Endodermal cell (in vitro differentiated cells): ENCODE measurements around the gene ZNRF3. TPM values are rescaled to one million over a fixed set of nuclear protein-coding genes. Genes with fewer than 3 reads are reported as not detected.
"Not testable (repeated sequence)": the region's sequence is repeated elsewhere in the genome, so short reads cannot be mapped to it uniquely, and the experiment has no call there.

Source experiments
- DNase-seq: peaks from one replicate; pipeline ENCODE4 v3.0.0-alpha.2; 2017
- H3K27ac ChIP-seq: 2 replicates; pipeline ENCODE4 v1.5.1; 2013; ENCODE audit warnings: mild to moderate bottlenecking, low read depth, low read length, moderate library complexity
- H3K27me3 ChIP-seq: 2 replicates; pipeline ENCODE4 v1.6.1; 2013; ENCODE audit warnings: mild to moderate bottlenecking, low read length, moderate library complexity; ENCODE audit not compliant: insufficient read depth, control insufficient read depth, poor library complexity, severe bottlenecking
- H3K36me3 ChIP-seq: 2 replicates; pipeline ENCODE4 v1.7.0; 2013; ENCODE audit warnings: mild to moderate bottlenecking, low read length, moderate library complexity; ENCODE audit not compliant: control insufficient read depth, insufficient read depth
- H3K4me1 ChIP-seq: one replicate; pipeline ENCODE4 v1.7.0; 2013; ENCODE audit warnings: low read length; ENCODE audit not compliant: control insufficient read depth, insufficient read depth
- H3K4me3 ChIP-seq: 2 replicates; pipeline ENCODE4 v1.5.1; 2013; ENCODE audit warnings: mild to moderate bottlenecking, low read length, moderate library complexity
- H3K9ac ChIP-seq: 2 replicates; pipeline ENCODE4 v1.6.1; 2013; ENCODE audit warnings: mild to moderate bottlenecking, low read length, moderate library complexity; ENCODE audit not compliant: poor library complexity, severe bottlenecking; ENCODE audit errors: extremely low read depth
- H3K9me3 ChIP-seq: 2 replicates; pipeline ENCODE4 v1.6.1; 2013; ENCODE audit warnings: mild to moderate bottlenecking, low read length, moderate library complexity; ENCODE audit not compliant: control insufficient read depth
- H3K27ac Mint-ChIP-seq: 2 replicates; pipeline ENCODE4 v1.8.0; 2020; ENCODE audit warnings: mixed read lengths
- H3K27me3 Mint-ChIP-seq: 2 replicates; pipeline ENCODE4 v1.8.0; 2021; ENCODE audit warnings: mild to moderate bottlenecking, mixed read lengths; ENCODE audit not compliant: insufficient read depth
- H3K36me3 Mint-ChIP-seq: 2 replicates; pipeline ENCODE4 v1.8.0; 2020; ENCODE audit warnings: low read depth, mixed read lengths
- H3K4me1 Mint-ChIP-seq: 2 replicates; pipeline ENCODE4 v1.8.0; 2020; ENCODE audit warnings: mixed read lengths
- H3K4me3 Mint-ChIP-seq: 2 replicates; pipeline ENCODE4 v1.8.0; 2020; ENCODE audit warnings: mild to moderate bottlenecking, moderate library complexity, mixed read lengths
- H3K9me3 Mint-ChIP-seq: 2 replicates; pipeline ENCODE4 v1.8.0; 2020; ENCODE audit warnings: mild to moderate bottlenecking, mixed read lengths
- WGBS, 2 experiments: methylation state at CpG; one replicate each; pipeline versions ENCODE4 v1.1.5 to v1.1.7; 2013; ENCODE audit warnings: missing lambda C conversion rate in 2 of 2, mixed read lengths in 1 of 2; ENCODE audit not compliant: insufficient coverage in 1 of 2, insufficient read length in 1 of 2; 5-methylcytosine and 5-hydroxymethylcytosine counted together
- total RNA-seq, 2 donors: library from RNA; stranded (reverse); fragmentation: NEBNext Ultra II Directional in 1 of 2; extraction: Animal tissue kit (Norgen Biotek cat#: 25700) in 1 of 2; gene quantifications; 2 replicates in 1 of 2; 3 replicates in 1 of 2; pipeline ENCODE4 v1.2.1, GENCODE V29; 2021
- TF ChIP-seq, protein P1 (sequence below): fragments of 200-600 bp; sonication (generic); conservative IDR thresholded peaks from 2 replicates; pipeline ENCODE4 v1.5.0; 2021; ENCODE audit warnings: antibody characterized with exemption, mild to moderate bottlenecking

ZNRF3 gene
- total RNA-seq, 2 donors from 2014 or later, result 15.8 to 19.8 TPM

GRCh38 chr22:29081517-29082236, 198.3 kb downstream of the ZNRF3 start:
- Mint-ChIP-seq H3K9me3 (no peaks in the 10 kb centered on the region), H3K4me1 (peaks cover 13% of the 10 kb centered on the region), H3K27me3 (no peaks in the 10 kb centered on the region), H3K4me3 (no peak overlapping the region), H3K36me3 (no peaks in the 10 kb centered on the region), H3K27ac (no peak overlapping the region)
- H3K9me3 ChIP-seq, result no peaks in the 10 kb centered on the region
- no peaks in the 10 kb centered on the region for H3K27me3 ChIP-seq
- no peak overlapping the region for H3K4me3 ChIP-seq
- DNase-seq, result no peak
- no peak overlapping the region for H3K9ac ChIP-seq
- TF ChIP-seq, protein P1, sequence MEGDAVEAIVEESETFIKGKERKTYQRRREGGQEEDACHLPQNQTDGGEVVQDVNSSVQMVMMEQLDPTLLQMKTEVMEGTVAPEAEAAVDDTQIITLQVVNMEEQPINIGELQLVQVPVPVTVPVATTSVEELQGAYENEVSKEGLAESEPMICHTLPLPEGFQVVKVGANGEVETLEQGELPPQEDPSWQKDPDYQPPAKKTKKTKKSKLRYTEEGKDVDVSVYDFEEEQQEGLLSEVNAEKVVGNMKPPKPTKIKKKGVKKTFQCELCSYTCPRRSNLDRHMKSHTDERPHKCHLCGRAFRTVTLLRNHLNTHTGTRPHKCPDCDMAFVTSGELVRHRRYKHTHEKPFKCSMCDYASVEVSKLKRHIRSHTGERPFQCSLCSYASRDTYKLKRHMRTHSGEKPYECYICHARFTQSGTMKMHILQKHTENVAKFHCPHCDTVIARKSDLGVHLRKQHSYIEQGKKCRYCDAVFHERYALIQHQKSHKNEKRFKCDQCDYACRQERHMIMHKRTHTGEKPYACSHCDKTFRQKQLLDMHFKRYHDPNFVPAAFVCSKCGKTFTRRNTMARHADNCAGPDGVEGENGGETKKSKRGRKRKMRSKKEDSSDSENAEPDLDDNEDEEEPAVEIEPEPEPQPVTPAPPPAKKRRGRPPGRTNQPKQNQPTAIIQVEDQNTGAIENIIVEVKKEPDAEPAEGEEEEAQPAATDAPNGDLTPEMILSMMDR, result no peak
- WGBS, 2 experiments, result 83 to 100% methylated on average over 2 to 3 of the region's 3 CpGs
- H3K27ac ChIP-seq, result no peak overlapping the region
- H3K36me3 ChIP-seq, result no peaks in the 10 kb centered on the region
- no peaks in the 10 kb centered on the region for H3K4me1 ChIP-seq

DNA sequence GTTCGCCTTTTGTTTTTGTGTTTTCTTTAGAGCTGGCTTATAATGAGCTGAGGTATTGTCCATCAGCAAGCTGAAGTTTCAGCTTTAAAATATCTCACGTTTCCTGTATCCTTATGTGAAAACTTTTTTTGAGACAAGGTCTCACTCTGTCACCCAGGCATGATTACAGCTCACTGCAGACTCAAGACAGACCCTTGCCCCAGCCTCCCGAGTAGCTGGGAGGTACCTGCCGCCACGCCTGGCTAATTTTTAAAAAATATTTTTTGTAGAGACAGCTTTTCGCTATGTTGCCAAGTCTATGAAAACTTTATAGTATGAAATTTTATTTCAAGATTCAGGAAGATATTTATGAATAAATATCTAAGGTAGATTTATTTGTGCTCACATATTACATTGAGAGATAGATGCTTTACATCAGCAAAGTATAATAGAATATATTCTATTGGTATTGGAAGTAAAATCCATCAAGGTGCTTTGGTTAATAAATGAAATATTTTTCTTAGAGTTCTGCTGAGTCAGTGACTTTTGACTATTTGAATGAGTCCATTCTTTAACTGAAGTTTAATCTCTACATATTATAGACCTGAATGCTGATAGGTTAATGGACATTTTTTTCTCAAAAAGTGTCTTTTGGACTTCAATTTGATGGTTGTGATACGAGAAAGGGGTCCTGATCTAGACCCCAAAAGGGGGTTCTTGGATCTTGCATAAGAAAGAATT, 199.6 kb downstream of the ZNRF3 start:
- TF ChIP-seq, protein P1, result no peak
- Histone ChIP-seq H3K27ac (no peak overlapping the region), H3K4me3 (no peak overlapping the region), H3K36me3 (no peaks in the 10 kb centered on the region), H3K9ac (no peak overlapping the region), H3K27me3 (no peaks in the 10 kb centered on the region), H3K9me3 (no peaks in the 10 kb centered on the region), H3K4me1 (no peaks in the 10 kb centered on the region)
- no peaks in the 10 kb centered on the region for H3K27me3 Mint-ChIP-seq
- 88 to 90% methylated on average over 3 to 7 of the region's 7 CpGs for WGBS, 2 experiments
- DNase-seq, result no peak
- H3K4me1 Mint-ChIP-seq, result peaks cover 13% of the 10 kb centered on the region
- no peak overlapping the region for H3K27ac Mint-ChIP-seq
- no peak overlapping the region for H3K4me3 Mint-ChIP-seq
- no peaks in the 10 kb centered on the region for H3K36me3 Mint-ChIP-seq
- no peaks in the 10 kb centered on the region for H3K9me3 Mint-ChIP-seq

DNA sequence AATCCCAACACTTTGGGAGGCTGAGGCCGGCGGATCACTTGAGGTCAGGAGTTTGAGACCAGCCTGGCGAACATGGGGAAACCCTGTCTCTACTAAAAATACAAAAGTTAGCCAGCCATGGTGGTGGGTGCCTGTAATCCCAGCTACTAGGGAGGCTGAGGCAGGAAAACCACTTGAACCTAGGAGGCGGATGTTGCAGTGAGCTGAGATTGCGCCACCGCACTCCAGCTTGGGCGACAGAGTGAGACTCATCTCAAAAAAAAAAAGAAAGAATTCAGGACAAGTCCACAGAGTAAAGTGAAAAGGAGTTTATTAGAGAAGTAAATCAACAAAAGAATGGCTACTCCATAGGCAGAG, 200.2 kb downstream of the ZNRF3 start:
- H3K36me3 Mint-ChIP-seq, H3K27ac ChIP-seq, H3K9me3 ChIP-seq, H3K27me3 ChIP-seq, H3K4me1 ChIP-seq, H3K27me3 Mint-ChIP-seq, H3K36me3 ChIP-seq, H3K9me3 Mint-ChIP-seq, H3K9ac ChIP-seq, DNase-seq, H3K27ac Mint-ChIP-seq, H3K4me3 ChIP-seq, H3K4me3 Mint-ChIP-seq: not testable (repeated sequence)
- WGBS, 2 experiments, result 82 to 94% methylated on average over 6 to 7 of the region's 7 CpGs
- H3K4me1 Mint-ChIP-seq, result peaks cover 13% of the 10 kb centered on the region
